Body of pancreas (tissue), 4 donors: ENCODE data around the gene NINJ1.

Source experiments
- POLR2A ChIP-seq, 3 donors: fragments of 450-650 bp; IDR thresholded peaks; one replicate each; pipeline ENCODE4 v1.6.1; 2016; ENCODE audit warnings: antibody characterized with exemption in 3 of 3, mild to moderate bottlenecking in 2 of 3
- TF ChIP-seq, protein P1 (sequence below), 7 experiments: fragments of 450-650 bp in 4 of 7; fragments of 200-600 bp in 3 of 7; sonication (generic) in 3 of 7; IDR thresholded peaks; one replicate each; pipeline ENCODE4 v1.5.1; 2016 to 2019; ENCODE audit warnings: antibody characterized with exemption in 7 of 7

DNA sequence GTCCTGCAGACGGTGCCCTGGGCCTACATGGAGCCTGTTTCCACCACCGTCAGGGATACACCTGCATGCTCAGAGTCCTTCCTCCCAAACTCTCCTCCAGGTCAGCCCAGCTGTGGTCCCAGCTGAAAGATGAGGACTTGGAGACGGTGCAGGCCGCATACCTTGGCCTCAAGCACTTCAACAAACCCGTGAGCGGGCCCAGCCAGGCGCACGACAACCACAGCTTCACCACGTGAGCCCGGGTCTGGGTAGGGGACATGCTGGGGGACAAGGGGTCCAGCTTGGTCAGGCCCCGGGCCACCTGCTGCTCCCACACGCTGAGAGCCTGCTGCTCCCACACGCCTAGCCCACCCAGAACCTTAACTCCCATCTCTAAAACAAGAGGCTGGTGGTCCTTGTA, 54.7 kb downstream of the NINJ1 start:
- TF ChIP-seq, protein P1, sequence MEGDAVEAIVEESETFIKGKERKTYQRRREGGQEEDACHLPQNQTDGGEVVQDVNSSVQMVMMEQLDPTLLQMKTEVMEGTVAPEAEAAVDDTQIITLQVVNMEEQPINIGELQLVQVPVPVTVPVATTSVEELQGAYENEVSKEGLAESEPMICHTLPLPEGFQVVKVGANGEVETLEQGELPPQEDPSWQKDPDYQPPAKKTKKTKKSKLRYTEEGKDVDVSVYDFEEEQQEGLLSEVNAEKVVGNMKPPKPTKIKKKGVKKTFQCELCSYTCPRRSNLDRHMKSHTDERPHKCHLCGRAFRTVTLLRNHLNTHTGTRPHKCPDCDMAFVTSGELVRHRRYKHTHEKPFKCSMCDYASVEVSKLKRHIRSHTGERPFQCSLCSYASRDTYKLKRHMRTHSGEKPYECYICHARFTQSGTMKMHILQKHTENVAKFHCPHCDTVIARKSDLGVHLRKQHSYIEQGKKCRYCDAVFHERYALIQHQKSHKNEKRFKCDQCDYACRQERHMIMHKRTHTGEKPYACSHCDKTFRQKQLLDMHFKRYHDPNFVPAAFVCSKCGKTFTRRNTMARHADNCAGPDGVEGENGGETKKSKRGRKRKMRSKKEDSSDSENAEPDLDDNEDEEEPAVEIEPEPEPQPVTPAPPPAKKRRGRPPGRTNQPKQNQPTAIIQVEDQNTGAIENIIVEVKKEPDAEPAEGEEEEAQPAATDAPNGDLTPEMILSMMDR (IDR thresholded peaks at IDR 0.05) = no peak
- no peak for TF ChIP-seq POLR2A (IDR thresholded peaks at IDR 0.05)
